Astrocyte of the cerebellum (primary cell): ENCODE results near the gene USP31.

ENCODE experiments used
- DNase-seq: peaks from one replicate; pipeline ENCODE4 v3.0.0-alpha.2; 2011; ENCODE audit warnings: low read depth
- H3K4me3 ChIP-seq: 2 replicates; pipeline ENCODE4 v1.5.1; 2011; ENCODE audit warnings: mild to moderate bottlenecking, low read depth, low read length, moderate library complexity
- in situ Hi-C: cut with HindIII; loops from 2 replicates; pipeline ENCODE4 v1.10.0; 2017; ENCODE audit warnings: low sequenced_read_pairs
- TF ChIP-seq, protein P1 (sequence below): IDR thresholded peaks from 2 replicates; pipeline ENCODE4 v1.5.1; 2012; ENCODE audit warnings: low read length, low read depth, moderate library complexity, mild to moderate bottlenecking; ENCODE audit errors: missing control alignments

USP31 gene

DNA sequence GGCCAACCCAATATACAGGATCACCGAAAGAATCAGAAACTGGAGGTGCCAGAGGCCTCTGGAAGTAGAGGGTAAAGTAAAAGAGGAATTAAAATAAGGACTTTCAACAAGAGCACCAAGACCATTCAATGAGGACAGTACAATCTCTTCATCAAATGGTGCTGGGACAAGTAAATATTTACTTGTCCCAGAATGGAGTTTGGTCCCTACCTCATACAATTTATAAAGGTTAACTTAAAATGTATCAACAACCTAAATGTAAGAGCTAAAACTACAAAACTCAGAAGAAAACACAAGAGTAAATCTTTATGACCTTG lies 56.5 kb downstream of the USP31 start:
- in situ Hi-C loops: no loop called here
- no peak for DNase-seq
- TF ChIP-seq, protein P1, sequence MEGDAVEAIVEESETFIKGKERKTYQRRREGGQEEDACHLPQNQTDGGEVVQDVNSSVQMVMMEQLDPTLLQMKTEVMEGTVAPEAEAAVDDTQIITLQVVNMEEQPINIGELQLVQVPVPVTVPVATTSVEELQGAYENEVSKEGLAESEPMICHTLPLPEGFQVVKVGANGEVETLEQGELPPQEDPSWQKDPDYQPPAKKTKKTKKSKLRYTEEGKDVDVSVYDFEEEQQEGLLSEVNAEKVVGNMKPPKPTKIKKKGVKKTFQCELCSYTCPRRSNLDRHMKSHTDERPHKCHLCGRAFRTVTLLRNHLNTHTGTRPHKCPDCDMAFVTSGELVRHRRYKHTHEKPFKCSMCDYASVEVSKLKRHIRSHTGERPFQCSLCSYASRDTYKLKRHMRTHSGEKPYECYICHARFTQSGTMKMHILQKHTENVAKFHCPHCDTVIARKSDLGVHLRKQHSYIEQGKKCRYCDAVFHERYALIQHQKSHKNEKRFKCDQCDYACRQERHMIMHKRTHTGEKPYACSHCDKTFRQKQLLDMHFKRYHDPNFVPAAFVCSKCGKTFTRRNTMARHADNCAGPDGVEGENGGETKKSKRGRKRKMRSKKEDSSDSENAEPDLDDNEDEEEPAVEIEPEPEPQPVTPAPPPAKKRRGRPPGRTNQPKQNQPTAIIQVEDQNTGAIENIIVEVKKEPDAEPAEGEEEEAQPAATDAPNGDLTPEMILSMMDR: no peak

DNA sequence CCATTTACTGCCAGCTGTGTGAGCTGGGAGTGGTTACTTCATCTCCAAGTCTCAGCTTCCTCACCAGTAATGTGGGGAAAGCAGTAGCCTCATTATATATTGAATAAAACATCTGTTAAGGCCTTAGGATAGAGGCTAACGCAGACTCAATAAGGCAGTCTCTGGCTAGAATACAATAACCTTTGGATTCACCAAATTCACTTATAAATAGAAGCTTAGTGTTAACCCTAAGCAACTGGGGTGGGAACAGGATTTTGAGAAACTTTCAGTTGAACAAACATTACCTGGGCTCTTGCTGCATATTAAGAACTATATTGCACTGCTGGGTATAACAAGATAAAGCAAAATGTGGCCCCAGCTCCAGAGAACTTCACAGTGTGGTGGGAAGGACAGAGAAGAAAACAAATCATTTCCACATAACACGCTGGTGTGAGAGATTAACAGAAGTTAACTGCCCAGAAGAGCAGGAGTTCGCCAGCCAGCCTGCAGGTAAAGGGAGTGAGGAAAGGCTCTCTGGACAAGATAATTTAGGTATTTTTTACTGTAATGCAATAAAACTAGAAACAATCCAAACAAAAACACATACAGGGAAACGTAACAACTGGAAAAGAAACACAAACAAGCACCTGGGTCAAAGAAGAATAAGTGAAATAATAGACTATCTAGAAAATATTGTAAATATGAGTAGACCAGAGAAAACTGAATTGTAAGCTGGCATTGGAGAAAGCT lies 57.0 kb downstream of the USP31 start:
- in situ Hi-C loops: no loop called here
- no peak overlapping the region for H3K4me3 ChIP-seq
- DNase-seq: no peak
- TF ChIP-seq, protein P1: no peak

More for the DNA sequence above, 56.5 kb downstream of the USP31 start:
- no peak overlapping the region for H3K4me3 ChIP-seq

DNA sequence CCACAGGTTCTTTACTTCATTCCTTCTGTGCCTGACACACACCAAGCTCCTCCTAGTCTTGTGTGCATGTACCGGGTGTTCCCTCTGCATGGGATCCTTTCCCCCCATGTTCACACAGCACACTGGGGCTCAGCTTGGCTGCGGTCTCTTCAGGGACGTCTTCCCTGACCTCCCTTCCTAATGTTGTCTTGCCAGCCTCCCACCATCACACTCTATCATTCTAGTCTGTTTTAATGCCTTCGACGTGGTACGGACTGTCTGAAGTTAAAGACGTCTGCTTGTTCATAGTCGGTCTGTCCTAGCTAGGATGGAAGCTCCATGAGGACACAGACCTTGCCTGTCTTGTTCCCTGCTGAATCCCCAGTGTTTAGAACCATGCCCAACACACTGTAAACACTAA lies 60.1 kb downstream of the USP31 start:
- in situ Hi-C loops: no loop called here
- no peak overlapping the region for H3K4me3 ChIP-seq
- DNase-seq: no peak
- TF ChIP-seq, protein P1: no peak

DNA sequence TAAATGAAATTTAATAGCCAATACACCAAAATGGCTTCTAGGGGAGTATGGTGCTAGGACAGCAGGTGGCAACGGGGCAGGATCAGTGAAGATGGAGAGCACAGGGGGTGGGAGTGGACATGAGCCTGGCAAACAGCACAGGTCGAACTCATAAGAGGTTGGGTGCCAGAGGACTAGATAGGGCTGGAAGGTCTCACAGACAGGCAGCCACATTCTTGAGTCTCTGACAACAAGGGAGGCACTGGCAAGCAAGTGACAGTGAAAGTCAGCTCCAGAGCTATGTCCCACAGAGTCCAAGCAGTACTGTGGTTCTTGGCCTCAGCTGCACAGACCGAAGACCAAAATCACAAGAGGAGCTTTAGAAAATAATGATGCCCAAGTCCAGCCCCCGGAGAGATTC lies 61.2 kb downstream of the USP31 start:
- in situ Hi-C loops: no loop called here
- DNase-seq: no peak
- no peak overlapping the region for H3K4me3 ChIP-seq
- TF ChIP-seq, protein P1: no peak

DNA sequence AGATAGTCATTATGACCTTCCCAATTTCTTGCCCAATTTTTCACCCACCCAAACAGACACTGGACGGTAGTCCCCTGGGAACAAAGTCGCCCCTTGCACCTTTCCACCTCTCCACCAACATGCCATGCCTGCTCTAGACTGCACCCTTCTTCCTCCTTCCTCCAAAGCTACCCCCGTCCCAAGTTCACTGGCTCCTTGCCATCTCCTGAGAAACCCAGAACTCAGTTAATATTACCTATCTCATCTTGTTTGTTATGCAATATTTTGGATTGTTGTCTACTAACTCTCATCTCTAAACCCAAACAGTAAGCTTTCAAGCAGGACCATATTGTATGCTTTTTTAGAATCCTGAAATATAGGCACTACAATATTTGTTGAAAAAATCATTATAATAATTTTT lies 63.3 kb downstream of the USP31 start:
- in situ Hi-C loops: no loop called here
- no peak overlapping the region for H3K4me3 ChIP-seq
- no peak for DNase-seq
- TF ChIP-seq, protein P1: no peak

DNA sequence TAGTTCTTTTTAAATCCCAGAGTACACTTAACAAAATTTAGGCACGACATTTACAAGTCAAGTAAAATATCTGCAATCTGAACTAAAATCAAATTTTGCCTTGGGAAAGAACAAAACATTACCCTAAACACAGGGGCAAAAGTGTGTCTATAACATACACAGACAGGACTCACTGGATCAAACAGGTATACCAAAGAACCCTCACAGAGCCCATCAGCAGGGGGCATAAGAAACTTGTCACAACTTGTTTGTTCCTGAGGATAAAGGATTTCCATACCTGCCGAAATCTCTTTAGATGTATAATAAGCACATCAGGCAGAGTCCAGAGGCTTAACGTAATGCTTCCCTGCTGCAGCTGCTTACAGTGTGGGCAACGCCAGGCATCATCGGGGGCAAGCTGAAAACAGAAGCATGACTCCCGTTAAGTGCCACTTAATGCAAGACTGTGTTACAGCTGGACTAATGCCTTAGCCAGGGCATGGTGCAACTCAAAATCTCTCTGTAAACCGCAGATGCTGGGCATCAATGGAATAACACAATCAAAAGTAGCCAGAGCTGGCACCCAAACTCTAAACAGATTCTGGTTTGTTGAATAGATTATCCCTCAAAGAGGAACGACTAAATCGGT lies 67.0 kb downstream of the USP31 start:
- TF ChIP-seq, protein P1: no peak
- in situ Hi-C loops: no loop called here
- no peak overlapping the region for H3K4me3 ChIP-seq
- no peak for DNase-seq
